Panc1 (cell line): ENCODE data around the gene TMEM101. TPM values are rescaled to one million over a fixed set of nuclear protein-coding genes. Genes with fewer than 3 reads are reported as not detected.
A peak's percentile ranks its signal among the peaks of the same experiment; 100 is the strongest.

Source experiments
- ATAC-seq: fragments of 200-7000 bp; cut with Tn5 transposase; 2 replicates; pipeline ENCODE4 v1.9.1; 2020; ENCODE audit warnings: mild to moderate bottlenecking, moderate library complexity
- Bru-seq: library from RNA; stranded (reverse); fragments of 400-500 nt; gene quantifications from one replicate; lab custom pipeline; 2021; lab: Mats Ljungman, UMichigan
- BruChase-seq, 2 experiments: library from RNA; stranded (reverse); fragments of 400-500 nt; gene quantifications; one replicate each; lab custom pipeline; 2021; lab: Mats Ljungman, UMichigan
- BruUV-seq: library from RNA; stranded (reverse); fragments of 400-500 nt; replicated peaks from 2 replicates; lab custom pipeline; 2021; lab: Mats Ljungman, UMichigan
- CTCF ChIA-PET: fragments of 300-600 bp; sonication (Branson Sonifier 250); formaldehyde crosslinking; loops from one replicate; lab custom pipeline; 2022; ENCODE audit warnings: antibody characterized with exemption; lab: Charles Lee
- POLR2A ChIA-PET: fragments of 300-600 bp; sonication (Branson Sonifier 250); formaldehyde crosslinking; loops from one replicate; lab custom pipeline; 2022; ENCODE audit warnings: antibody characterized with exemption; lab: Charles Lee
- DNase-seq: peaks from one replicate; pipeline ENCODE4 v3.0.0-alpha.2; 2010; ENCODE audit warnings: low read depth, low spot score
- H3K27ac ChIP-seq: 2 replicates; pipeline ENCODE4 v1.5.1; 2011; ENCODE audit warnings: mild to moderate bottlenecking, low read length, inconsistent platforms
- H3K27me3 ChIP-seq: fragments of 200-500 bp; sonication (Bioruptor generic); 2 replicates; pipeline ENCODE4 v1.6.0; 2014; ENCODE audit warnings: low read length, inconsistent platforms; ENCODE audit not compliant: control insufficient read depth, insufficient read depth
- H3K36me3 ChIP-seq: fragments of 200-500 bp; sonication (Bioruptor generic); 2 replicates; pipeline ENCODE4 v1.5.1; 2014; ENCODE audit warnings: inconsistent platforms, mild to moderate bottlenecking, low read length, moderate library complexity; ENCODE audit not compliant: control insufficient read depth, insufficient read depth
- H3K4me1 ChIP-seq: 2 replicates; pipeline ENCODE4 v1.5.1; 2011; ENCODE audit warnings: inconsistent platforms, mild to moderate bottlenecking, low read length, moderate library complexity; ENCODE audit not compliant: control insufficient read depth, insufficient read depth
- H3K4me3 ChIP-seq, 2 experiments: 2 replicates each; pipeline ENCODE4 v1.5.1; 2011 to 2012; ENCODE audit warnings: low read depth in 2 of 2, low read length in 2 of 2, mild to moderate bottlenecking in 2 of 2, inconsistent platforms in 1 of 2, moderate library complexity in 1 of 2
- H3K9me3 ChIP-seq: fragments of 200-500 bp; sonication (Bioruptor generic); 2 replicates; pipeline ENCODE4 v1.5.1; 2014; ENCODE audit warnings: low read depth, mild to moderate bottlenecking, inconsistent platforms, low read length, moderate library complexity; ENCODE audit not compliant: control insufficient read depth, insufficient read depth
- POLR2AphosphoS5 ChIP-seq: IDR thresholded peaks from 2 replicates; pipeline ENCODE4 v1.6.1; 2012; ENCODE audit warnings: mild to moderate bottlenecking, low read depth, low read length, moderate library complexity
- REST ChIP-seq, 2 experiments: IDR thresholded peaks; 2 replicates each; pipeline ENCODE4 v1.6.1; 2011 to 2012; ENCODE audit warnings: low read depth in 2 of 2, control low read depth in 1 of 2, low read length in 1 of 2, mild to moderate bottlenecking in 1 of 2, moderate library complexity in 1 of 2; ENCODE audit not compliant: insufficient read depth in 1 of 2
- SIN3A ChIP-seq: IDR thresholded peaks from 2 replicates; pipeline ENCODE4 v1.6.1; 2012; ENCODE audit warnings: low read depth, mild to moderate bottlenecking, low read length, moderate library complexity, borderline replicate concordance; ENCODE audit not compliant: insufficient read depth
- TCF7L2 ChIP-seq: IDR thresholded peaks from 2 replicates; pipeline ENCODE4 v1.6.1; 2011; ENCODE audit warnings: mild to moderate bottlenecking, low read depth, low read length, inconsistent platforms
- in situ Hi-C: cut with HindIII; loops from 2 replicates; pipeline ENCODE4 v1.10.0; 2016; ENCODE audit warnings: low sequenced_read_pairs, low pct_unique_long_range_greater_than_20kb
- intact Hi-C: fragments of 100-400 bp; cut with micrococcal nuclease; formaldehyde crosslinking; loops from one replicate; pipeline ENCODE4 v1.10.0; 2022; ENCODE audit not compliant: unreplicated experiment
- long read RNA-seq: library from polyadenylated mRNA; unstranded; transcript quantifications from one replicate; pipeline ENCODE4 v2.0.0, GENCODE V29; 2021; ENCODE audit not compliant: unreplicated experiment
- polyA plus RNA-seq: library from polyadenylated mRNA; unstranded; fragments of >200 nt; gene quantifications from one replicate; pipeline ENCODE4 v1.2.1, GENCODE V29; 2012; ENCODE audit warnings: missing spikeins; ENCODE audit not compliant: insufficient read length
- total RNA-seq: library from RNA; stranded (reverse); gene quantifications from one replicate; pipeline ENCODE4 v1.2.1, GENCODE V29; 2021; ENCODE audit not compliant: unreplicated experiment
- TF ChIP-seq, protein P1 (sequence below): fragments of 450-650 bp; IDR thresholded peaks from 2 replicates; pipeline ENCODE4 v1.5.1; 2017; ENCODE audit warnings: mild to moderate bottlenecking

The TMEM101 gene
- total RNA-seq (32.8 TPM), Bru-seq, nascent RNA (percentile 62 among the genes with signal in this experiment), BruChase-seq, experiment 1, labeled RNA remaining after a 2-hour chase (percentile 70 among the genes with signal in this experiment), BruChase-seq, experiment 2, labeled RNA remaining after a 6-hour chase (percentile 77 among the genes with signal in this experiment)
- polyA plus RNA-seq = 45.9 TPM
- long read RNA-seq, transcript TMEM101-201 (4 exons, 1,536 nt) = major isoform, 60 of 70 reads
- long read RNA-seq, partial matches to known transcripts = 9 of 70 reads
- long read RNA-seq, other reads (novel, unspliced or antisense) = 1 of 70 reads

DNA sequence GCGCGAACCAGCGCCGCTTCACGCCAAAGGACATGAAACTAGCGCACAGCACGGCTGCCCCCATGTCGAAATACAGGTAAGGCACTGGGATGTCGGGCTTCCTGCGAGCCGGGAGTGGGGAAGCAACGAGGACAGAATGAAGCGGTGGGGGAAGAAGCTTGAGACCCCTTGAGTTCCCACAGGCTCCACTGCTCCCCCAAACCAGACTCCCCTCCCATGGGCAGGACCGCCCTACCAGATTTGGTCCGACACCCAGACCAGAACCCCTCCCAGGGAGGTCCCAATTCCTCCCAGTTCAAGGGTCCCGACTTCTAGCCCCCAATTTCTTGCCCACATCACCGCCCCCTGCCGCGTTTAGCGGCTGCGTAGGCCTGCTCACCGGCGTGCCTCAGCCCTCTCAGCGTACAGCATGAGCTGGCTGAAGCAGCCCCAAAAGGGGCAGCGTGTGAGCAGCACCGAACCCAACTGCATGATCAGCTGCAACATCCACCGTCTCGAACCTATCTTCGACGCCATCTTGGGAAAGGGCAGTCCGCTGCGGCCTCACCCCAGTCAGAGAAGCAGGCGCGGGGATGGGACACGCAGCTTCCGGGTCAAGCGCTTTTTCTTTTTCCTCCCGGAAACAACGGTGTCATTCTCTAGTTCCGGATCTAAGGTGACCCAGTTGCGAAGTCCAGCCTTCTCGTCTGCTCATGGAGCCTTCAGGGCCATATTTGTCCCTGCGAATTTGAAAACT lies at the start of gene TMEM101:
TSS of gene TMEM101 (minus strand) at position 527 of the 736 bp plus-strand sequence. CDS start at position 516, 11 bp downstream.
- intact Hi-C loops (no loop called here), in situ Hi-C loops (no loop called here)
- TF ChIP-seq POLR2AphosphoS5 = peak; percentile 79
- no peak for TF ChIP-seq TCF7L2
- TF ChIP-seq SIN3A = no peak
- TF ChIP-seq REST (IDR thresholded peaks at IDR 0.05; ENCODE audit: insufficient read depth in 1 of 2, low read depth in 2 of 2, low read length in 1 of 2) = 0 out of 4 replicates have a peak, but pooled peaks of 1 of the 2 experiments have one; percentile 35
- TF ChIP-seq, protein P1, sequence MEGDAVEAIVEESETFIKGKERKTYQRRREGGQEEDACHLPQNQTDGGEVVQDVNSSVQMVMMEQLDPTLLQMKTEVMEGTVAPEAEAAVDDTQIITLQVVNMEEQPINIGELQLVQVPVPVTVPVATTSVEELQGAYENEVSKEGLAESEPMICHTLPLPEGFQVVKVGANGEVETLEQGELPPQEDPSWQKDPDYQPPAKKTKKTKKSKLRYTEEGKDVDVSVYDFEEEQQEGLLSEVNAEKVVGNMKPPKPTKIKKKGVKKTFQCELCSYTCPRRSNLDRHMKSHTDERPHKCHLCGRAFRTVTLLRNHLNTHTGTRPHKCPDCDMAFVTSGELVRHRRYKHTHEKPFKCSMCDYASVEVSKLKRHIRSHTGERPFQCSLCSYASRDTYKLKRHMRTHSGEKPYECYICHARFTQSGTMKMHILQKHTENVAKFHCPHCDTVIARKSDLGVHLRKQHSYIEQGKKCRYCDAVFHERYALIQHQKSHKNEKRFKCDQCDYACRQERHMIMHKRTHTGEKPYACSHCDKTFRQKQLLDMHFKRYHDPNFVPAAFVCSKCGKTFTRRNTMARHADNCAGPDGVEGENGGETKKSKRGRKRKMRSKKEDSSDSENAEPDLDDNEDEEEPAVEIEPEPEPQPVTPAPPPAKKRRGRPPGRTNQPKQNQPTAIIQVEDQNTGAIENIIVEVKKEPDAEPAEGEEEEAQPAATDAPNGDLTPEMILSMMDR = no peak
- Histone ChIP-seq H3K36me3 (peaks cover 5% of the 10 kb centered on the region; the same call in 1 of the 2 replicates), H3K9me3 (no peaks in the 10 kb centered on the region), H3K27me3 (no peaks in the 10 kb centered on the region), H3K4me3 (peak within 1 kb of the TSS; percentile 97 to 99), H3K27ac (peak within 1 kb of the TSS; percentile 97), H3K4me1 (no peaks in the 10 kb centered on the region; the same call in 1 of the 2 replicates)
- ATAC-seq (peak; percentile 94), DNase-seq (peak; percentile 58)
- BruUV-seq = no TSS peak
- ChIA-PET POLR2A (interaction anchor here (0.6 kb wide), 1 partner anchor 55 kb away, joined by 5 read pairs; no protein-coding TSS in a partner anchor), CTCF (interaction anchor here (0.7 kb wide), 1 partner anchor 101 kb away, joined by 3 read pairs; no protein-coding TSS in a partner anchor)

GRCh38 chr17:44063704-44064639 lies 49.2 kb upstream of the TMEM101 start:
- no TSS peak for BruUV-seq
- DNase-seq (no peak), ATAC-seq (no peak)
- H3K27ac ChIP-seq = no peak overlapping the region
- peaks cover 9% of the 10 kb centered on the region for H3K36me3 ChIP-seq
- no peak overlapping the region for H3K4me3 ChIP-seq
- TF ChIP-seq REST (IDR thresholded peaks at IDR 0.05; ENCODE audit: insufficient read depth in 1 of 2, low read depth in 2 of 2, low read length in 1 of 2) = no peak
- in situ Hi-C loops (no loop called here), intact Hi-C loops (no loop called here)
- no peaks in the 10 kb centered on the region for H3K9me3 ChIP-seq
- H3K27me3 ChIP-seq = no peaks in the 10 kb centered on the region
- ChIA-PET POLR2A (no interaction called here), CTCF (no interaction called here)
- H3K4me1 ChIP-seq = peaks cover 8% of the 10 kb centered on the region
